ENCODE data around the gene FOXC1. TPM values are rescaled to one million over a fixed set of nuclear protein-coding genes. Genes with fewer than 3 reads are reported as not detected.
A peak's percentile ranks its signal among the peaks of the same experiment; 100 is the strongest.

The FOXC1 gene
- total and polyA plus RNA-seq, 10 of the 15 experiments (the other 5 are each of a cell fraction or from before 2014, with no cell fraction given): 0.13 to 1.5 (median 0.48) TPM; not detected in 2

GRCh38 chr6:1596088-1596852 lies 13.4 kb upstream of the FOXC1 start:
- Histone ChIP-seq H3K9ac (ENCODE audit: control insufficient read depth, insufficient read depth, low read length) (no peak overlapping the region), H3K36me3 (ENCODE audit: control insufficient read depth in 2 of 2, insufficient read depth in 2 of 2, low read length in 1 of 2) (no peaks in the 10 kb centered on the region), H3K4me1 (ENCODE audit: control insufficient read depth, insufficient read depth, low read length) (no peaks in the 10 kb centered on the region), H3K9me3 (replicated peaks; ENCODE audit: control insufficient read depth, insufficient read depth, low read length) (no peaks in the 10 kb centered on the region; the same call in 2 of the 3 replicates), H4K20me1 (ENCODE audit: control insufficient read depth, insufficient read depth) (no peaks in the 10 kb centered on the region), H3K79me2 (ENCODE audit: control insufficient read depth, insufficient read depth, low read length) (no peaks in the 10 kb centered on the region), H3K27ac (ENCODE audit: control insufficient read depth, insufficient read depth) (no peak overlapping the region), H3K27me3 (replicated peaks in 1 of 2; ENCODE audit: control insufficient read depth in 2 of 2, insufficient read depth in 2 of 2, low read length in 1 of 2) (no peaks in the 10 kb centered on the region; a peak in 2 of 4 replicates), H2AFZ (ENCODE audit: control insufficient read depth, low read depth, low read length) (no peak overlapping the region), H3K4me2 (ENCODE audit: control insufficient read depth, insufficient read depth) (0 out of 2 replicates have a peak overlapping the region, but pooled peaks have one; percentile 10), H3K4me3 (no peak overlapping the region)
- 13% methylated on average over 25 of the region's 25 CpGs for WGBS (ENCODE audit: insufficient coverage, insufficient replicate concordance, low lambda C conversion rate, missing lambda C conversion rate)
- FAIRE-seq (peak; percentile 86), DNase-seq (ENCODE audit: low read depth, low spot score) (no peak), ATAC-seq (peak; percentile 96)
- SMC1A ChIA-PET (ENCODE audit: uncharacterized antibody, unreplicated experiment): interaction anchor here (0.6 to 2.9 kb wide), 14 partner anchors 11 to 1154 kb away, joined by 3 to 18 read pairs (median 5); partner anchors contain the start of gene MYLK4
- in situ Hi-C loops (cut with MboI): loop anchor here (10.0 to 25.0 kb wide), 2 partner anchors 1159 to 1341 kb away; partner anchors contain the start of gene MYLK4
- no TSS peak for BruUV-seq (replicated peaks)
- intact Hi-C loops (cut with micrococcal nuclease; ENCODE audit: unreplicated experiment): loop anchor here (1.0 to 10.0 kb wide), 5 partner anchors 601 to 1154 kb away; partner anchors contain the start of gene MYLK4
- RAD21 ChIA-PET (ENCODE audit: unreplicated experiment): interaction anchor here (0.9 to 2.4 kb wide), 8 partner anchors 10 to 1154 kb away, joined by 4 to 10 read pairs (median 6); partner anchors contain the start of gene MYLK4
- POLR2A ChIA-PET: no interaction called here
- CTCF ChIA-PET: interaction anchor here (0.7 to 3.8 kb wide), 47 partner anchors 11 to 1356 kb away, joined by 3 to 33 read pairs (median 4); partner anchors contain the start of gene MYLK4
- peak; percentile 27; the same call in 1 of the 2 replicates for TF ChIP-seq PAX5 (IDR thresholded peaks at IDR 0.05; ENCODE audit: borderline replicate concordance, low read depth, low read length)
- TF ChIP-seq CHD4 (IDR thresholded peaks at IDR 0.05): no peak
- no peak for TF ChIP-seq HDAC2 (IDR thresholded peaks at IDR 0.05)
- no peak for TF ChIP-seq RUNX3 (IDR thresholded peaks at IDR 0.05; ENCODE audit: low read length)
- TF ChIP-seq ETV6 (conservative IDR thresholded peaks at IDR 0.05 in 1 of 2, IDR thresholded peaks at IDR 0.05 in 1 of 2; ENCODE audit: borderline replicate concordance in 1 of 2, low read depth in 1 of 2): no peak
- TF ChIP-seq NFXL1 (IDR thresholded peaks at IDR 0.05; ENCODE audit: borderline replicate concordance): no peak
- no peak for TF ChIP-seq STAT1 (conservative IDR thresholded peaks at IDR 0.05)
- no peak for TF ChIP-seq KDM1A (IDR thresholded peaks at IDR 0.05; ENCODE audit: borderline replicate concordance)
- no peak for TF ChIP-seq ZBTB4 (CRISPR knock-in tag; IDR thresholded peaks at IDR 0.05)
- no peak for TF ChIP-seq SREBF1 (IDR thresholded peaks at IDR 0.05; ENCODE audit: low read length)
- no peak for TF ChIP-seq HDGF (IDR thresholded peaks at IDR 0.05)
- TF ChIP-seq YY1 (IDR thresholded peaks at IDR 0.05; ENCODE audit: low read depth, low read length): peak; percentile 56; the same call in 1 of the 2 replicates
- TF ChIP-seq ZNF622 (IDR thresholded peaks at IDR 0.05): no peak
- TF ChIP-seq BHLHE40 (IDR thresholded peaks at IDR 0.05; ENCODE audit: borderline replicate concordance in 1 of 2, low read depth in 2 of 2, low read length in 1 of 2): 0 out of 4 replicates have a peak, but pooled peaks of 1 of the 2 experiments have one; percentile 21
- TF ChIP-seq, protein P1, sequence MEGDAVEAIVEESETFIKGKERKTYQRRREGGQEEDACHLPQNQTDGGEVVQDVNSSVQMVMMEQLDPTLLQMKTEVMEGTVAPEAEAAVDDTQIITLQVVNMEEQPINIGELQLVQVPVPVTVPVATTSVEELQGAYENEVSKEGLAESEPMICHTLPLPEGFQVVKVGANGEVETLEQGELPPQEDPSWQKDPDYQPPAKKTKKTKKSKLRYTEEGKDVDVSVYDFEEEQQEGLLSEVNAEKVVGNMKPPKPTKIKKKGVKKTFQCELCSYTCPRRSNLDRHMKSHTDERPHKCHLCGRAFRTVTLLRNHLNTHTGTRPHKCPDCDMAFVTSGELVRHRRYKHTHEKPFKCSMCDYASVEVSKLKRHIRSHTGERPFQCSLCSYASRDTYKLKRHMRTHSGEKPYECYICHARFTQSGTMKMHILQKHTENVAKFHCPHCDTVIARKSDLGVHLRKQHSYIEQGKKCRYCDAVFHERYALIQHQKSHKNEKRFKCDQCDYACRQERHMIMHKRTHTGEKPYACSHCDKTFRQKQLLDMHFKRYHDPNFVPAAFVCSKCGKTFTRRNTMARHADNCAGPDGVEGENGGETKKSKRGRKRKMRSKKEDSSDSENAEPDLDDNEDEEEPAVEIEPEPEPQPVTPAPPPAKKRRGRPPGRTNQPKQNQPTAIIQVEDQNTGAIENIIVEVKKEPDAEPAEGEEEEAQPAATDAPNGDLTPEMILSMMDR (IDR thresholded peaks at IDR 0.05 in 2 of 3, conservative IDR thresholded peaks at IDR 0.05 in 1 of 3; ENCODE audit: control insufficient read depth in 2 of 3, extremely low read depth in 1 of 3, insufficient read depth in 1 of 3, low read depth in 3 of 3, low read length in 3 of 3): peak; percentile 92 to 93 (median 93)
- TF ChIP-seq SMC3 (IDR thresholded peaks at IDR 0.05; ENCODE audit: borderline replicate concordance, low read length): peak; percentile 83
- 0 out of 2 replicates have a peak, but pooled peaks have one; percentile 10 for TF ChIP-seq IRF4 (IDR thresholded peaks at IDR 0.05; ENCODE audit: low read depth, low read length)
- no peak for TF ChIP-seq IKZF1 (conservative IDR thresholded peaks at IDR 0.05)
- TF ChIP-seq CREB1 (IDR thresholded peaks at IDR 0.05; ENCODE audit: low read depth): no peak

Data from GM12878 (cell line).